Skin epidermis (tissue), 12 donors: Measurements from ENCODE around the gene WDR13.
"Not testable (repeated sequence)": the region's sequence is repeated elsewhere in the genome, so short reads cannot be mapped to it uniquely, and the experiment has no call there.

ENCODE experiments used
- H3K27ac ChIP-seq, 21 experiments: fragments of 200-600 bp; sonication (generic) in 11 of 21; one replicate each; pipeline ENCODE4 v1.5.0; 2020; ENCODE audit warnings: mild to moderate bottlenecking in 3 of 21, inconsistent platforms in 2 of 21, moderate library complexity in 2 of 21
- H3K4me3 ChIP-seq, 7 experiments: fragments of 200-600 bp; sonication (generic) in 2 of 7; one replicate each; pipeline ENCODE4 v1.5.0; 2020; ENCODE audit warnings: inconsistent platforms in 2 of 7, mild to moderate bottlenecking in 2 of 7, moderate library complexity in 1 of 7

The WDR13 gene

DNA sequence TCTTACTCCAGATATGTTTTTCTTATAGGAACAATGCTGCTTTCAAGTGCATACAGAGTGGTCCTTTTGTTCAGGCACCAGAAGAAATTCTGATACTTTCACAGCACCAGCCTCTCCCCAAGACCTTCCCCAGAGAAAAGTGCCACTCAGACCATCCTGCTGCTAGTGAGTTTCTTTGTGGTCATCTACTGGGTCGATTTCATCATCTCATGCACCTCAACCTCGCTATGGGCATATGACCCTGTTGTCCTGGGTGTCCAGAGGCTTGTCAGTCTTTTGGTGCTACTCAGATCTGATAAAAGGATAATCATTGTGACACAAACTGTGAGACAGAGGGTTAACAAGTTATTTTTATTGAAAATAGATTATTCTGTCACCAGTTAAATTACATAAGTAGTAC lies 39.5 kb downstream of the WDR13 start:
- Histone ChIP-seq H3K27ac (no peak overlapping the region), H3K4me3 (no peak overlapping the region)

DNA sequence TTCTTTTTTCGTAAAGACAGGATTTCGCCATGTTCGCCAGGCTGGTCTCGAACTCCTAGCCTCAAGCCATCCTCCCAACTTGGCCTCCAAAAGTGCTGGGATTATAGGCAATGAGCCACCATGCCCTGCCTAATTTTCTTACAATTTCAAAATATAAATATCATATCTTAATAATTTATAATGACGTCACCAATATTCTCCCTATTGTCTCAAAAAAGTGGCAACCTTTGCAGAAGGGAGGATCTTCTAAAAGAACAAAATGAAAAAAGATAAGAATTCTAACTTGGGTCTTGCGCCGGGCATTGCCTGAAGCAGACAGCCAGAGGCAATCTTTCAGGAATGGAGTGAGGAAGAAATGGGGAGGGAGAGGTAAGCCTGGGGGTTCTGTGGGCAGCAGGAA lies 48.4 kb downstream of the WDR13 start:
- no peak overlapping the region for H3K4me3 ChIP-seq
- no peak overlapping the region for H3K27ac ChIP-seq

DNA sequence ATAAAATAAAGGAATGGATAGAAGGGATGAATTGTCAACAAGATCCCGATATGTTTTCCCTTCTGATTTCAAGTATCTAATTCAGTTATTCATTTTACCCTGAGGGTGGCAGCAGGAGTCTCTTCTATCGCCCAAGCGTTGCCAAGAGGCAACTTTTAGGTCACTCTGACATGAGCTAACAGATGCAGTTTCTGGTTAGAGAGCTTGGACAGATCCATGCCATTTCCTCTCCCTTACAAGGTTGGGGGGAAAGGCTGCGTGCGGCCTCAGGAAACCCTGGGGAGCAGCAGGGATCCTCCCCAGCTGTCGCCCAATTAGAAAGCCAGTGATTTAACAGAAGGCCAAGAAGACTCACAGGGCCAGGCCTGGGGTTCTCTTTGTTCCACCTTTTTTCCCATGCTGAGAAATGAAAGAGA lies 51.1 kb downstream of the WDR13 start:
- Histone ChIP-seq H3K4me3 (no peak overlapping the region), H3K27ac (no peak overlapping the region)

DNA sequence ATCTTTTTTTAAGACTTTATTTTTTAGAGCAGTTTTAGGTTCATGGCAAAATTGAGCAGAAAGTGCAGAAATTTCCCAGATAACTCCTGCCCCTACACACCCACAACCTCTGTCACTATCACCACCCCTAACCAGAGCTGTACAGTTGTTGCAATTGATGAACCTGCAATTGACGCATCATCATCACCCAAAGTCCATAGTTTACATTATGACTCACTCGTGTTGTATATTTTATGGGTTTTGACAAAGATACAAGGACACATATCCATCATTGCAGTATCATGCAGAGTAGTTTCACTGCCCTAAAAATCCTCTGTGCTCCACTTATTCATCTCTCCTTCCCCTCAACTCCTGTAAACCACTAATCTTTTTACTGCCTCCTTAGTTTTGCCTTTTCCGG lies 51.8 kb downstream of the WDR13 start:
- H3K4me3 ChIP-seq, result no peak overlapping the region
- H3K27ac ChIP-seq, result no peak overlapping the region

DNA sequence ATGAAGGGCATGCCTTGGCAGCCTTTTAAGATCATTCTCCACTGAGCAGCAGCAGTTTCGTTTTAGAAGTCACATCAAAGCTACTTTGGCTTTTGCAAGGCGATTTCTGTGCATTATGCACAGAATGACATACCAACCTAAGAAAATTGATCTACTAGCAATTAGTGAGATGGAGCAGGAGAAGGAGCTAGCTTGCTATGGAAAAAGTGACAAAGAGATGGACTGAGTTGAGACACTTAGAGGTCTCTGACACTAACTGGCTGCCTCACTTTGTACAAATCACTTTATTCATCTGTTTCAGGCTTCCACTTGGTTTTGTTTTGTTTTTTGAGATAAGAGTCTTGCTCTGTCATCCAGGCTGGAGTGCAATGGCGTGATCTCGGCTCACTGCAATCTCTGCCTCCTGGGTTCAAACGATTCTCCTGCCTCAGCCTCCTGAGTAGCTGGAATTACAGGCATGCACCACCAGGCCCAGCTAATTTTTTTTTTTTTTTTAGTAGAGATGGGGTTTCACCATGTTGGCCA lies 54.8 kb downstream of the WDR13 start:
- not testable (repeated sequence) for H3K4me3 ChIP-seq

DNA sequence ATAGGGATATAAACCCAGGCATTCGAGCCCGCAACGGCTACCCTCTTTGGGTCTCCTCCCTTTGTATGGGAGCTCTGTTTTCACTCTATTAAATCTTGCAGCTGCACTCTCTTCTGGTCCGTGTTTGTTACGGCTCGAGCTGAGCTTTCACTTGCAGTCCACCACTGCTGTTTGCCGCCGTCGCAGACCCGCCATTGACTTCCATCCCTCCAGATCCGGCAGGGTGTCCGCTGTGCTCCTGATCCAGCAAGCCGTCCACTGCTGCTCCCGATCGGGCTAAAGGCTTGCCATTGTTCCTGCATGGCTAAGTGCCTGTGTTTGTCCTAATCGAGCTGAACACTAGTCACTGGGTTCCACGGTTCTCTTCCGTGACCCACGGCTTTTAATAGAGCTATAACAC lies 57.5 kb downstream of the WDR13 start:
- not testable (repeated sequence) for H3K27ac ChIP-seq
- H3K4me3 ChIP-seq, result peak overlapping the region in 1 of 7 experiments; percentile 8

More for the DNA sequence above, 54.8 kb downstream of the WDR13 start:
- not testable (repeated sequence) for H3K27ac ChIP-seq
